AG04449 (cell line): ENCODE data around the gene AGAP1.

ENCODE experiments used
- CTCF ChIA-PET: fragments of 350-600 bp; formaldehyde crosslinking; extraction: SDS; loops from one replicate; lab custom pipeline; 2021; ENCODE audit warnings: antibody characterized with exemption; lab: Yijun Ruan, JAX
- POLR2A ChIA-PET: fragments of 400-600, 350-600 bp; formaldehyde crosslinking; extraction: SDS; loops from one replicate; lab custom pipeline; 2020; ENCODE audit warnings: antibody characterized with exemption, inconsistent platforms; lab: Yijun Ruan, JAX
- DNase-seq: peaks from one replicate; pipeline ENCODE4 v3.0.0-alpha.2; 2010; ENCODE audit warnings: low read depth, low spot score
- H3K4me3 ChIP-seq: 2 replicates; pipeline ENCODE4 v1.5.1; 2011; ENCODE audit warnings: low read depth, mild to moderate bottlenecking, control low read depth, low read length
- TF ChIP-seq, protein P1 (sequence below): IDR thresholded peaks from one replicate; pipeline ENCODE4 v1.5.1; 2011; ENCODE audit warnings: mild to moderate bottlenecking, moderate library complexity, low read length, control low read depth, inconsistent platforms; ENCODE audit not compliant: insufficient read depth; ENCODE audit errors: missing control alignments

The AGAP1 gene

GRCh38 chr2:235630718-235631296 lies 137.0 kb downstream of the AGAP1 start:
- no peak for DNase-seq
- CTCF ChIA-PET, result interaction anchor here (0.7 to 1.5 kb wide), 2 partner anchors 8 to 35 kb away, joined by 3 read pairs; no protein-coding TSS in a partner anchor
- TF ChIP-seq, protein P1, sequence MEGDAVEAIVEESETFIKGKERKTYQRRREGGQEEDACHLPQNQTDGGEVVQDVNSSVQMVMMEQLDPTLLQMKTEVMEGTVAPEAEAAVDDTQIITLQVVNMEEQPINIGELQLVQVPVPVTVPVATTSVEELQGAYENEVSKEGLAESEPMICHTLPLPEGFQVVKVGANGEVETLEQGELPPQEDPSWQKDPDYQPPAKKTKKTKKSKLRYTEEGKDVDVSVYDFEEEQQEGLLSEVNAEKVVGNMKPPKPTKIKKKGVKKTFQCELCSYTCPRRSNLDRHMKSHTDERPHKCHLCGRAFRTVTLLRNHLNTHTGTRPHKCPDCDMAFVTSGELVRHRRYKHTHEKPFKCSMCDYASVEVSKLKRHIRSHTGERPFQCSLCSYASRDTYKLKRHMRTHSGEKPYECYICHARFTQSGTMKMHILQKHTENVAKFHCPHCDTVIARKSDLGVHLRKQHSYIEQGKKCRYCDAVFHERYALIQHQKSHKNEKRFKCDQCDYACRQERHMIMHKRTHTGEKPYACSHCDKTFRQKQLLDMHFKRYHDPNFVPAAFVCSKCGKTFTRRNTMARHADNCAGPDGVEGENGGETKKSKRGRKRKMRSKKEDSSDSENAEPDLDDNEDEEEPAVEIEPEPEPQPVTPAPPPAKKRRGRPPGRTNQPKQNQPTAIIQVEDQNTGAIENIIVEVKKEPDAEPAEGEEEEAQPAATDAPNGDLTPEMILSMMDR, result no peak
- POLR2A ChIA-PET, result no interaction called here
- H3K4me3 ChIP-seq, result no peak overlapping the region

- no peak overlapping the region for H3K4me3 ChIP-seq
- TF ChIP-seq, protein P1, result no peak
- CTCF ChIA-PET, result interaction anchor here (0.9 to 1.2 kb wide), 3 partner anchors 8 to 111 kb away, joined by 3 to 4 read pairs (median 3); no protein-coding TSS in a partner anchor
- no peak for DNase-seq
- POLR2A ChIA-PET, result interaction anchor here (0.6 kb wide), 2 partner anchors 463 to 544 kb away, joined by 3 to 4 read pairs; no protein-coding TSS in a partner anchor
Observed at GRCh38 chr2:235634435-235635158, 140.8 kb downstream of the AGAP1 start.

- ChIA-PET CTCF (interaction anchor here (1.1 kb wide), 1 partner anchor 11 kb away, joined by 3 read pairs; no protein-coding TSS in a partner anchor), POLR2A (no interaction called here)
- DNase-seq, result no peak
- TF ChIP-seq, protein P1, result no peak
- no peak overlapping the region for H3K4me3 ChIP-seq
Observed at GRCh38 chr2:235636546-235636945, 142.7 kb downstream of the AGAP1 start.

GRCh38 chr2:235637896-235638295 lies 144.1 kb downstream of the AGAP1 start:
- CTCF ChIA-PET, result interaction anchor here (0.6 to 1.2 kb wide), 7 partner anchors 8 to 1849 kb away, joined by 3 to 4 read pairs (median 3); no protein-coding TSS in a partner anchor
- no peak for DNase-seq
- POLR2A ChIA-PET, result no interaction called here
- TF ChIP-seq, protein P1, result no peak
- no peak overlapping the region for H3K4me3 ChIP-seq

DNA sequence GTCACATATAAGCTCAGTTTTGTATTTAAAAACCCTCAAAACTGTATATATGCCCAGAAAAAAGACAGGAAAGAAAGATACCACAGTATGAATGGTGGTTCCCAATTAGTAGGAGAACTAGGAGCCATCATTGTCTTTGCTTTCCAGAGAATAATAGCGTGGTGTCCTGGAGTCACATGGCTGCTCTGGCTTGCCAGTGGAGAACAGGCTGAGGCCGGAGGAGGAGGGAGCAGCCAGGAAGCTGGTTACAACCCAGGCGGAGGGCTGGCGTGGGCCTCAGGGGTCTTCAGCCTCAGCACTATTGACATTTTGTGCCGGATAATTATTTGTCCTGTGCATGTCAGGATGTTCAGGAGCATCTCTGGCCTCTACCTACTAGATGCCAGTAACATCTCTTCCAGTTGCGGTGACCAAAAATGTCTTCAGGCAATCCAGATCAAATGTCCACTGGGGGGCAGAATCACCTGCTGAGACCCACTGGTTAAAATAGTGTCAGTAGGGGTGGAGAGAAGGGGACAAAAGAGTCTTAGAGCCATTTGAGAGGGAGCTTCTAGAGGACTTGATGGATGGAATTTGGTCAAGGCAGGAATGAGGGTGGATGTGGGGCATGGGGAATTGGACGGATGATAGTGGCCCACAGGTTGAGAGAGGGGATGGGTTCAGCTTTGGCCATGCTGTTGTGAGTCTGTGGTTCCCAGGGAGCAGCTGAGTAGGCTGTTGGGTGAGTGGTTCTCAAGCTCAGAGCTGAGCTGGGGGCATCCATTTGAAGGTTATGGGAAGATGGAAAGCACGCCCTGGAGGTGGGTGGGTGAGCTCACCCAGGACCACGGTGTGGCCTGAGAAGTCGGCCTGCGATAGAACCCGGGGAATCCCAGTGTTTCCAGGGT lies 144.9 kb downstream of the AGAP1 start:
- DNase-seq, result no peak
- ChIA-PET POLR2A (no interaction called here), CTCF (interaction anchor here (0.6 to 1.2 kb wide), 7 partner anchors 9 to 1848 kb away, joined by 3 to 4 read pairs (median 3); no protein-coding TSS in a partner anchor)
- TF ChIP-seq, protein P1, result no peak
- H3K4me3 ChIP-seq, result no peak overlapping the region

DNA sequence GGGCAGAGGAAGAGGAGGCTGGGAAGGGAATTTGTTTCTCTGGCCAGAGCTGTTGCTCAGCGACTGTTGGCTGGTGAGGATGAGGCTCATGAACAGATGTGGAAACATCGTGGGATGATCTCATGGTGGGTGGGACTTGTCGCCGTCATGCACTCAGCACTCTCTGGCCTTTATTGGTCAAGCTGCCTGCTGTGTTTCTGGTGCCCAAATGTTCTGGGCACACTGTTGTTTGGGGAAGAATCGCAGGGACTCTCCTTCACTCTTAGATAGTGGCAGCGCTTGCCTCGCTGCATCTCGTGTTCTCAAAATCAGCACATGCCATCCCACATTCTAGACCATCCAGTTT lies 145.6 kb downstream of the AGAP1 start:
- CTCF ChIA-PET, result interaction anchor here (1.1 to 1.2 kb wide), 2 partner anchors 45 to 107 kb away, joined by 3 to 6 read pairs; no protein-coding TSS in a partner anchor
- TF ChIP-seq, protein P1, result no peak

More for the DNA sequence above, 145.6 kb downstream of the AGAP1 start:
- POLR2A ChIA-PET, result no interaction called here
- no peak overlapping the region for H3K4me3 ChIP-seq
- peak; percentile 57 for DNase-seq
